Tibial nerve (tissue), 3 donors: Measurements from ENCODE around the gene SLC25A44.

Experiments
- CTCF ChIP-seq, 5 experiments: fragments of 200-600 bp in 3 of 5; fragments of 450-650 bp in 2 of 5; sonication (generic) in 3 of 5; IDR thresholded peaks; one replicate each; pipeline ENCODE4 v1.5.1; 2016 to 2019; ENCODE audit warnings: antibody characterized with exemption in 5 of 5, mild to moderate bottlenecking in 3 of 5, moderate library complexity in 2 of 5
- POLR2A ChIP-seq, 2 donors: fragments of 450-650 bp; IDR thresholded peaks; one replicate each; pipeline ENCODE4 v1.6.1; 2017; ENCODE audit warnings: antibody characterized with exemption in 2 of 2, mild to moderate bottlenecking in 2 of 2, moderate library complexity in 2 of 2

GRCh38 chr1:156244126-156244525, 50.2 kb downstream of the SLC25A44 start:
- TF ChIP-seq CTCF (IDR thresholded peaks at IDR 0.05): no peak
- TF ChIP-seq POLR2A (IDR thresholded peaks at IDR 0.05): no peak
